Loucy (cell line): ENCODE data around the gene ANKK1.

Source experiments
- CTCF ChIP-seq: fragments of 200-600 bp; sonication (generic); conservative IDR thresholded peaks from 2 replicates; pipeline ENCODE4 v1.5.1; 2014; ENCODE audit warnings: mild to moderate bottlenecking, antibody characterized with exemption, low read length
- EZH2phosphoT487 ChIP-seq: fragments of 200-600 bp; IDR thresholded peaks from 2 replicates; pipeline ENCODE4 v1.6.1; 2018; ENCODE audit warnings: antibody characterized with exemption, mild to moderate bottlenecking, moderate library complexity, borderline replicate concordance

GRCh38 chr11:113363406-113363805 lies 24.2 kb upstream of the ANKK1 start:
- TF ChIP-seq CTCF, result no peak
- TF ChIP-seq EZH2phosphoT487, result no peak
